ENCODE measurements around the gene KIF16B. TPM values are rescaled to one million over a fixed set of nuclear protein-coding genes. Genes with fewer than 3 reads are reported as not detected.

KIF16B gene
- total and polyA plus RNA-seq, 9 of the 15 experiments (the other 6 are each of a cell fraction or from before 2014, with no cell fraction given), result 1.00 to 10.6 (median 8.5) TPM

GRCh38 chr20:16407251-16408067, 165.8 kb downstream of the KIF16B start:
- in situ Hi-C loops (cut with MboI) (no loop called here), intact Hi-C loops (cut with micrococcal nuclease) (no loop called here)
- WGBS (ENCODE audit: insufficient coverage, low coverage, missing lambda C conversion rate), result 77% methylated on average over 3 of the region's 5 CpGs
- Histone ChIP-seq H3K9ac (ENCODE audit: insufficient read depth in 1 of 2, low read depth in 2 of 2, low read length in 2 of 2) (no peak overlapping the region), H3K9me3 (replicated peaks; ENCODE audit: control insufficient read depth, insufficient read depth, low read depth, low read length) (no peaks in the 10 kb centered on the region; the same call in 1 of the 2 replicates), H2AFZ (ENCODE audit: low read depth, low read length) (no peak overlapping the region), H4K20me1 (replicated peaks; ENCODE audit: control insufficient read depth, insufficient read depth, low read length) (no peaks in the 10 kb centered on the region), H3K4me2 (ENCODE audit: insufficient read depth, low read length) (no peak overlapping the region), H3K9me1 (ENCODE audit: control insufficient read depth, insufficient read depth, low read length) (no peaks in the 10 kb centered on the region), H3K4me3 (no peak overlapping the region), H3K27ac (ENCODE audit: extremely low read depth, low read depth, low read length) (no peak overlapping the region), H3K27me3 (ENCODE audit: control insufficient read depth in 2 of 2, insufficient read depth in 2 of 2, low read length in 2 of 2) (no peaks in the 10 kb centered on the region), H3K36me3 (ENCODE audit: control insufficient read depth, insufficient read depth, low read length) (no peaks in the 10 kb centered on the region; the same call in 2 of the 3 replicates), H3K4me1 (replicated peaks in 1 of 2; ENCODE audit: control insufficient read depth in 2 of 2, insufficient read depth in 2 of 2, low read length in 2 of 2) (peaks cover 0 to 17% of the 10 kb centered on the region in 2 experiments; a peak in 2 of 5 replicates), H3K79me2 (ENCODE audit: control insufficient read depth, insufficient read depth, low read length) (no peaks in the 10 kb centered on the region)
- ATAC-seq, result no peak
- BruUV-seq (replicated peaks), result no TSS peak
- FAIRE-seq, result no peak
- ChIA-PET POLR2A (no interaction called here), CTCF (ENCODE audit: low intra/inter-chr PET ratio) (no interaction called here)
- DNase-seq (ENCODE audit: extremely low read depth in 1 of 4, low spot score in 3 of 4), result no peak
- TF ChIP-seq SIRT6 (IDR thresholded peaks at IDR 0.05; ENCODE audit: low read depth, low read length), result no peak
- TF ChIP-seq, protein P1, sequence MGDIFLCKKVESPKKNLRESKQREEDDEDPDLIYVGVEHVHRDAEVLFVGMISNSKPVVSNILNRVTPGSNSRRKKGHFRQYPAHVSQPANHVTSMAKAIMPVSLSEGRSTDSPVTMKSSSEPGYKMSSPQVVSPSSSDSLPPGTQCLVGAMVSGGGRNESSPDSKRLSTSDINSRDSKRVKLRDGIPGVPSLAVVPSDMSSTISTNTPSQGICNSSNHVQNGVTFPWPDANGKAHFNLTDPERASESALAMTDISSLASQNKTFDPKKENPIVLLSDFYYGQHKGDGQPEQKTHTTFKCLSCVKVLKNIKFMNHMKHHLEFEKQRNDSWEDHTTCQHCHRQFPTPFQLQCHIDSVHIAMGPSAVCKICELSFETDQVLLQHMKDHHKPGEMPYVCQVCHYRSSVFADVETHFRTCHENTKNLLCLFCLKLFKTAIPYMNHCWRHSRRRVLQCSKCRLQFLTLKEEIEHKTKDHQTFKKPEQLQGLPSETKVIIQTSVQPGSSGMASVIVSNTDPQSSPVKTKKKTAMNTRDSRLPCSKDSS (IDR thresholded peaks at IDR 0.05; ENCODE audit: low read depth, partially characterized antibody), result no peak
- TF ChIP-seq SMC3 (conservative IDR thresholded peaks at IDR 0.05; ENCODE audit: insufficient read depth, low read depth, low read length), result no peak
- no peak for TF ChIP-seq ZNF274 (IDR thresholded peaks at IDR 0.05; ENCODE audit: borderline replicate concordance, low read depth, low read length)
- no peak for TF ChIP-seq ARID4B (CRISPR knock-in tag; IDR thresholded peaks at IDR 0.05)
- TF ChIP-seq, protein P2, sequence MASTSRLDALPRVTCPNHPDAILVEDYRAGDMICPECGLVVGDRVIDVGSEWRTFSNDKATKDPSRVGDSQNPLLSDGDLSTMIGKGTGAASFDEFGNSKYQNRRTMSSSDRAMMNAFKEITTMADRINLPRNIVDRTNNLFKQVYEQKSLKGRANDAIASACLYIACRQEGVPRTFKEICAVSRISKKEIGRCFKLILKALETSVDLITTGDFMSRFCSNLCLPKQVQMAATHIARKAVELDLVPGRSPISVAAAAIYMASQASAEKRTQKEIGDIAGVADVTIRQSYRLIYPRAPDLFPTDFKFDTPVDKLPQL (IDR thresholded peaks at IDR 0.05; ENCODE audit: extremely low read depth, insufficient read length), result no peak
- TF ChIP-seq ZNF699 (CRISPR knock-in tag; IDR thresholded peaks at IDR 0.05; ENCODE audit: insufficient replicate concordance), result no peak
- no peak for TF ChIP-seq MXD1 (CRISPR knock-in tag; IDR thresholded peaks at IDR 0.05; ENCODE audit: borderline replicate concordance, poor library complexity, severe bottlenecking)
- no peak for TF ChIP-seq ZSCAN29 (IDR thresholded peaks at IDR 0.05)
- TF ChIP-seq LCOR (CRISPR knock-in tag; IDR thresholded peaks at IDR 0.05), result no peak
- TF ChIP-seq BRD4 (IDR thresholded peaks at IDR 0.05), result no peak
